Adipocyte (in vitro differentiated cells): ENCODE data around the gene AANAT.

ENCODE experiments used
- DNase-seq: peaks from one replicate; pipeline ENCODE4 v3.0.0-alpha.2; 2015; ENCODE audit warnings: low read depth
- H3K27me3 ChIP-seq: replicated peaks from 2 replicates; pipeline ENCODE4 v1.7.0; 2013; ENCODE audit warnings: mild to moderate bottlenecking, low read length, moderate library complexity; ENCODE audit not compliant: control insufficient read depth, insufficient read depth
- H3K36me3 ChIP-seq: 2 replicates; pipeline ENCODE4 v1.7.0; 2013; ENCODE audit warnings: low read length, mild to moderate bottlenecking, moderate library complexity; ENCODE audit not compliant: control insufficient read depth, insufficient read depth, severe bottlenecking
- H3K4me1 ChIP-seq: 2 replicates; pipeline ENCODE4 v1.7.0; 2013; ENCODE audit warnings: mild to moderate bottlenecking, low read length, moderate library complexity; ENCODE audit not compliant: control insufficient read depth, insufficient read depth
- H3K4me3 ChIP-seq: 2 replicates; pipeline ENCODE4 v1.7.0; 2013; ENCODE audit warnings: mild to moderate bottlenecking, low read length, moderate library complexity
- H3K9ac ChIP-seq: 2 replicates; pipeline ENCODE4 v1.7.0; 2013; ENCODE audit warnings: mild to moderate bottlenecking, low read length, moderate library complexity
- H3K9me3 ChIP-seq: 2 replicates; pipeline ENCODE4 v1.7.0; 2013; ENCODE audit warnings: mild to moderate bottlenecking, low read length, moderate library complexity; ENCODE audit not compliant: control insufficient read depth

AANAT gene

GRCh38 chr17:76471498-76472257 is 4.3 kb downstream of the AANAT start:
- no peak overlapping the region for H3K4me3 ChIP-seq
- H3K4me1 ChIP-seq: no peaks in the 10 kb centered on the region
- DNase-seq: no peak
- H3K9me3 ChIP-seq: no peaks in the 10 kb centered on the region
- H3K36me3 ChIP-seq: no peaks in the 10 kb centered on the region
- H3K9ac ChIP-seq: no peak overlapping the region
- H3K27me3 ChIP-seq: peaks cover 16% of the 10 kb centered on the region

DNA sequence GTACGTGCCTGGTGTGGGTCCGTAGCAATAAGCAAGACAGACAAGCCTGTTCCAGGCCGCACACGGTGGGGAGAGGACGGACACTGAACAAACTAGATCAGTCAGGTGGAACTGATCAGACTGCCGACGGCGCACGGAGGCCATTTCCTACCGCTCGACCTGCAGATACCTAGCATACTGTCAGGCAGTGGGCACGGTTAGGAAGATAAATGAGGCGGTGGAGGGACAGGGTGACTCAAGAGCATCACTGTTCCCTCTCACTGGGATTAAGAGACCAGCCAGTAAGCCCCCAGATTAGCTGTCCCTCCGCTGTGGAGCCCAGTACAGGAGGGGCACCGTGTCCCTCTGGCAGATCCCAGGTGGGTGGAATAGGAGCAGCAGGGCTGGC is 4.8 kb downstream of the AANAT start:
- H3K9me3 ChIP-seq: no peaks in the 10 kb centered on the region
- H3K4me3 ChIP-seq: no peak overlapping the region
- no peaks in the 10 kb centered on the region for H3K4me1 ChIP-seq
- no peak overlapping the region for H3K9ac ChIP-seq
- no peaks in the 10 kb centered on the region for H3K36me3 ChIP-seq
- no peak for DNase-seq
- peaks cover 15% of the 10 kb centered on the region for H3K27me3 ChIP-seq

GRCh38 chr17:76472726-76473125 is 5.3 kb downstream of the AANAT start:
- DNase-seq: no peak
- Histone ChIP-seq H3K9ac (no peak overlapping the region), H3K27me3 (peaks cover 15% of the 10 kb centered on the region), H3K9me3 (no peaks in the 10 kb centered on the region), H3K36me3 (no peaks in the 10 kb centered on the region), H3K4me3 (no peak overlapping the region), H3K4me1 (no peaks in the 10 kb centered on the region)

- H3K9ac ChIP-seq: no peak overlapping the region
- H3K4me3 ChIP-seq: no peak overlapping the region
- H3K27me3 ChIP-seq: peaks cover 8% of the 10 kb centered on the region
- H3K4me1 ChIP-seq: no peaks in the 10 kb centered on the region
- no peak for DNase-seq
- no peaks in the 10 kb centered on the region for H3K36me3 ChIP-seq
- no peaks in the 10 kb centered on the region for H3K9me3 ChIP-seq
Observed at GRCh38 chr17:76473541-76473985, 6.2 kb downstream of the AANAT start.

DNA sequence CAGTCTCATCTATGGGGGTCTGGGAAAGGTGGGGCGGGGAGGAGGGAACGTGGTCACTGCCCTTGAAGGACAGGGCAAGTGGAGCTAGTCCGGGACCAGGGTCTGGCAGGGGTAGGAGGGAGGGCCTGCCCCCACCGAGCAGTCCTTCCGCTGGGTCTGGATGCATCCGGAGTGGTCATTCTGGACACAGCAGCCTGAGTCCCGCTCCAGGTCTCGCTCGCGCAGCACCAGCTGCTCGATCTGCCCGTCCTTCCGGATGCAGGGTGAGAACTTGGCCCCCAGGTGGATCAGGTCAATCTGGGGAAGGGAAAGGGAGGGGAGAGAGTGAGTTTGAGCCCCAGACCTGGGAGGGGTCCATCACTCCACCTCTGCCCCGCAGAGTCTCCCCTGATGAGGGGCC is 6.8 kb downstream of the AANAT start:
- DNase-seq: no peak
- H3K27me3 ChIP-seq: peaks cover 2% of the 10 kb centered on the region
- no peak overlapping the region for H3K4me3 ChIP-seq
- H3K36me3 ChIP-seq: no peaks in the 10 kb centered on the region
- no peaks in the 10 kb centered on the region for H3K9me3 ChIP-seq
- H3K4me1 ChIP-seq: no peaks in the 10 kb centered on the region
- no peak overlapping the region for H3K9ac ChIP-seq

DNA sequence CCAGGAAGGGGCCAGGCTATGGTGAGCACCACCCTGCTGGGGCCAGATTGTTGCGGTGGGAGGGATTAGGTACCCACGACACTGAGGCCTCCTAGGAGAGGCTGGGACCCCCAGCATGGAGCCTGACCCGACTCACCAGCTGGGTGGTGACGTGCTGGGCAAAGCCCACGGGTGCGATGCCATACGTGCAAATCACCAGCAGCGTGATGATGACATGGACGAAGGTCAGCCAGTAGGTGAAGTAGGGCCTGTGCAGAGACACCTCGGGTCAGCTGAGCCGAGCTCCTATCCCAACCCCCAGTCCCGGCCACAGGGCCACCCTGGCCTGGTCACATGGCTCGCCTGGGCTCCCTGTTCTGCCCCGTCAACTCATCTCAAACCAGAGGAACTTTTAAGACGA is 7.5 kb downstream of the AANAT start:
- Histone ChIP-seq H3K4me1 (no peaks in the 10 kb centered on the region), H3K9ac (no peak overlapping the region), H3K27me3 (peaks cover 2% of the 10 kb centered on the region), H3K4me3 (no peak overlapping the region), H3K9me3 (no peaks in the 10 kb centered on the region), H3K36me3 (no peaks in the 10 kb centered on the region)
- no peak for DNase-seq

DNA sequence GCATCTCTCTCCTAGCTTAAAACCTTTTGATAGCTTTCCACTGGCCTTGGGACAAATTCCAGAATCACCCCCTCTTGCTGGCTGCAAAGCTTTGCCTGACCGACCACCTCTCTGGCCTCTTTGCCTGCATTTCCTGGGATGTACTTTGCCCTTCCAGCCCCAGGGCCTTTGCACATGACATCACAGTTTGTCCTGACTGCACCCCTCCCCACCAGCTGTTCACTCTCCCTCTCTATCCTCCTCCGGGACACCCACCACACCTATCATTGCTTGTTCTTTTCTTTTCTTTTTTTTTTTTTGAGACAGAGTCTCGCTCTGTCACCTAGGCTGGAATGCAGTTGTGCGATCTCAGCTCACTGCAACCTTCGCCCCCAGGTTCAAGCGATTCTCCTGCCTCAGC is 7.9 kb downstream of the AANAT start:
- Histone ChIP-seq H3K27me3 (peaks cover 2% of the 10 kb centered on the region), H3K9ac (no peak overlapping the region), H3K4me3 (no peak overlapping the region), H3K36me3 (no peaks in the 10 kb centered on the region), H3K4me1 (no peaks in the 10 kb centered on the region), H3K9me3 (no peaks in the 10 kb centered on the region)
- no peak for DNase-seq

GRCh38 chr17:76476736-76477135 is 9.3 kb downstream of the AANAT start:
- H3K4me3 ChIP-seq: no peak overlapping the region
- no peak for DNase-seq
- no peaks in the 10 kb centered on the region for H3K27me3 ChIP-seq
- no peaks in the 10 kb centered on the region for H3K36me3 ChIP-seq
- H3K4me1 ChIP-seq: no peaks in the 10 kb centered on the region
- no peak overlapping the region for H3K9ac ChIP-seq
- no peaks in the 10 kb centered on the region for H3K9me3 ChIP-seq

GRCh38 chr17:76477576-76477975 is 10.2 kb downstream of the AANAT start:
- H3K36me3 ChIP-seq: no peaks in the 10 kb centered on the region
- no peak overlapping the region for H3K9ac ChIP-seq
- no peaks in the 10 kb centered on the region for H3K27me3 ChIP-seq
- H3K4me3 ChIP-seq: no peak overlapping the region
- H3K9me3 ChIP-seq: no peaks in the 10 kb centered on the region
- H3K4me1 ChIP-seq: no peaks in the 10 kb centered on the region
- no peak for DNase-seq

DNA sequence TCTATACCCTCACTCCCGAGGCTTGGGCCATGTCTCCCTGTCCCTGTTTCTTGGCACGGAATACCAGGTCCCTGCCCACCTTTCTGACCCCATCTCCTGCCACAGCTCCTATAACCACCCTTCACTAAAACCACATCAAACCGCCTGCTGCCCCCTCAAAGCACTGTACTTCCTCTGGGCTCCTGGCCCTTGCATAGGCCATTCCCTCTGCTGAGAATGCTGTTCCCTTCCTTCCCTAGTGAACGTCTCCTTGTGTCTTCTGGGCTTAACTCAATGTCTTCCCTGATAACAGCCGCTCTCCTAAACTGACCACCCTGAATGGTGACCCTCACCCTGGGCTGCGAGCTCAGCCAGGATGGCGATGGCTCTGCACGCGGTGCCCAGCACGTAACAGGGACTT is 10.7 kb downstream of the AANAT start:
- no peaks in the 10 kb centered on the region for H3K27me3 ChIP-seq
- DNase-seq: no peak
- no peak overlapping the region for H3K4me3 ChIP-seq
- H3K9ac ChIP-seq: no peak overlapping the region
- H3K4me1 ChIP-seq: no peaks in the 10 kb centered on the region
- H3K36me3 ChIP-seq: no peaks in the 10 kb centered on the region
- no peaks in the 10 kb centered on the region for H3K9me3 ChIP-seq

DNA sequence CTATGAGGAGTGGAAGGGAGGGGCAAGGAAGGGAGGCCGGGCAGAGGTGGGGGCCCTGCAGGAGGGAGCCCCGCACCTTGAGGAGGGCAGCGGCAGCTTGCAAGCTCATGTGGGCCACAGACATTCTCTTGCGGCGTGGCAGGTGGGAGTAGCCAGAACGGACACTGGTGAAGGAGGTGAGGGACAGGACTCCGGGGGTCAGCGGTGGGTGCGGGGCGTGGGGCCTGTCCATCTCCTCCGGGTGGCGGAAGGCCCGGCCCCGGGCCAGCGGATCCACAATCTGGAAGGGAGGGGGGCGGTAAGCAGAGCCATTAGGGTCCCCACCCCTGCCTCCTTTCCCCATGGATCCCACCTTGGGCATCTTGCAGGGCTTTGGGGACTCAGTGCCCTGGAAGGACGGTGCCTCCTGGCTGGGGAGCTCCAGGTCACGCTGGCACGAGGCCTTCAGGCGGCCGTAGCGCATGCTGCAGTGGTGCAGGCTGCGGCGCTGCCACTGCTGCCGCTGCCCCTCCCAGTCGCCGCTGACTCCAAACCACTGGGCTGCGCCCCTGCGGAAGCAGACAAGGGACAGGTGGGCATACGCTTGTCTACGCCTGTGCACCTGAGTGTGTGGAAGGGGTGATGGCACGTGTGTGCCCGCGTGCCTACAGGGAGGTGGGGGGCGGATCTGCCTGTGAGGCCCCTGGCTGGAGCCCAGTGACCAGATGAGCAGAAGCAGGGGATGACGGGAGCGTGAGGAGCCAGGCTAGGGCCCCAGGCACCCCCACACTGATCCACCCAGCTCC is 11.5 kb downstream of the AANAT start:
- Histone ChIP-seq H3K36me3 (no peaks in the 10 kb centered on the region), H3K4me3 (no peak overlapping the region), H3K4me1 (no peaks in the 10 kb centered on the region), H3K9me3 (no peaks in the 10 kb centered on the region), H3K27me3 (no peaks in the 10 kb centered on the region), H3K9ac (no peak overlapping the region)
- DNase-seq: no peak
